LNCaP clone FGC (cell line): ENCODE data around the gene CDCA7.
"Not testable (repeated sequence)": the region's sequence is repeated elsewhere in the genome, so short reads cannot be mapped to it uniquely, and the experiment has no call there.

Experiments used
- DNase-seq: peaks from one replicate; pipeline ENCODE4 v3.0.0-alpha.2; 2011; ENCODE audit warnings: low read depth
- H3K4me3 ChIP-seq: 2 replicates; pipeline ENCODE4 v1.5.1; 2011; ENCODE audit warnings: mild to moderate bottlenecking, low read depth, low read length, control low read depth
- TF ChIP-seq, protein P1 (sequence below): IDR thresholded peaks from 2 replicates; pipeline ENCODE4 v1.5.1; 2012; ENCODE audit warnings: mild to moderate bottlenecking; ENCODE audit not compliant: control insufficient read depth, insufficient read depth; ENCODE audit errors: extremely low read depth

CDCA7 gene

DNA sequence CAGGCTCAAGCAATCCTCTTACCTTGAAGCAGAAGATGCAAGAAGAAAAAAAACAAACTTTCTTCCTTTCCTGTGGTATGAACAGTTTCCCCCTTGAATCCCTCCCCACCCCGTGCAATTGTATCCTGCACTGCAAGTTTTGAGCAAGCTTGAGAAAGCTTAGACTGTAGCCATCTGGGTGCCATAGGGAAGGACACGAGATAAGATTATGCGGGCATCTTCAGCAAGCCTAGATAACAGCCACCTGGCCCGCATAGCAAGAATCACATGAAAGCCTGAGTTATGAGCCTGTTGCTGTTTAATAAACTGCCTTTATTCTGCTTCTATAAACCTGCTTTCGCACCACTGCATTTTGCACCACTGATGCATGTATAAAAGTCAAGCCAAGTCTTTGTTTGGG is 27.3 kb upstream of the CDCA7 start:
- no peak for DNase-seq
- TF ChIP-seq, protein P1, sequence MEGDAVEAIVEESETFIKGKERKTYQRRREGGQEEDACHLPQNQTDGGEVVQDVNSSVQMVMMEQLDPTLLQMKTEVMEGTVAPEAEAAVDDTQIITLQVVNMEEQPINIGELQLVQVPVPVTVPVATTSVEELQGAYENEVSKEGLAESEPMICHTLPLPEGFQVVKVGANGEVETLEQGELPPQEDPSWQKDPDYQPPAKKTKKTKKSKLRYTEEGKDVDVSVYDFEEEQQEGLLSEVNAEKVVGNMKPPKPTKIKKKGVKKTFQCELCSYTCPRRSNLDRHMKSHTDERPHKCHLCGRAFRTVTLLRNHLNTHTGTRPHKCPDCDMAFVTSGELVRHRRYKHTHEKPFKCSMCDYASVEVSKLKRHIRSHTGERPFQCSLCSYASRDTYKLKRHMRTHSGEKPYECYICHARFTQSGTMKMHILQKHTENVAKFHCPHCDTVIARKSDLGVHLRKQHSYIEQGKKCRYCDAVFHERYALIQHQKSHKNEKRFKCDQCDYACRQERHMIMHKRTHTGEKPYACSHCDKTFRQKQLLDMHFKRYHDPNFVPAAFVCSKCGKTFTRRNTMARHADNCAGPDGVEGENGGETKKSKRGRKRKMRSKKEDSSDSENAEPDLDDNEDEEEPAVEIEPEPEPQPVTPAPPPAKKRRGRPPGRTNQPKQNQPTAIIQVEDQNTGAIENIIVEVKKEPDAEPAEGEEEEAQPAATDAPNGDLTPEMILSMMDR, result no peak
- no peak overlapping the region for H3K4me3 ChIP-seq

DNA sequence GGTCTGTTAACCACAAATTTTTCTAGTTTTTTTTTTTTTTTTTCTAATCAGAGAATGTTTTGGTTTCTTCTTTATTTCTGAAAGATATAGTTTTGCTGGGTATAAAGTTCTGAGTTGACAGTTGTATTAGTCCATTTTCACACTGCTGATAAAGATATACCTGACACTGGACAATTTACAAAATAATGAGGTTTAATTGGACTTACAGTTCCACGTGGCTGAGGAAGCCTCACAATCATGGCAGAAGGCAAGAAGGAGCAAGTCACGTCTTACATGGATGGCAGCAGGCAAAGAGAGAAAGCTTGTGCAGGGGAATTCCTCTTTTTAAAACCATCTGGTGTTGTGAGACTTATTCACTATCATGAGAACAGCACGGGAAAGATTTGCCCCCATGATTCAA is 21.7 kb upstream of the CDCA7 start:
- H3K4me3 ChIP-seq, DNase-seq: not testable (repeated sequence)

DNA sequence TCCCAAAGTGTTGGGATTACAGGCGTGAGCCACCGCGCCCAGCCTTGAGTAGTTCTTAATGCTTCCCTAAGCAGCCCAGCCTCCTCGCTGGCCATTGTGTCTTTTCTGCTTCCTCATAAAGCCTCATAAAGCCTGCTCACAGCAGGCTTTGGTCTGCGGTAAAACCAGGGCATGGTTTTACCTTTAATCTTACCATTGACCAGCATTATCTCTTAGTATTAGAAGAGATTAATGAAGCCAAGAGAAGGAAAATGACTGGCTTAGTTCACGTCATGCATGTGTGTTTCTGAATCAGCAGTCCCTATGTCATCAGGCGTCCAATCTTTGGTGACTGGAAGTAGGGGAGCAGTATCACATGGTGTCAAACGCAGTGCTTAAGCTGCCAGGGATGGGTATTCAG is 14.9 kb upstream of the CDCA7 start:
- TF ChIP-seq, protein P1, result no peak
- no peak for DNase-seq
- no peak overlapping the region for H3K4me3 ChIP-seq

DNA sequence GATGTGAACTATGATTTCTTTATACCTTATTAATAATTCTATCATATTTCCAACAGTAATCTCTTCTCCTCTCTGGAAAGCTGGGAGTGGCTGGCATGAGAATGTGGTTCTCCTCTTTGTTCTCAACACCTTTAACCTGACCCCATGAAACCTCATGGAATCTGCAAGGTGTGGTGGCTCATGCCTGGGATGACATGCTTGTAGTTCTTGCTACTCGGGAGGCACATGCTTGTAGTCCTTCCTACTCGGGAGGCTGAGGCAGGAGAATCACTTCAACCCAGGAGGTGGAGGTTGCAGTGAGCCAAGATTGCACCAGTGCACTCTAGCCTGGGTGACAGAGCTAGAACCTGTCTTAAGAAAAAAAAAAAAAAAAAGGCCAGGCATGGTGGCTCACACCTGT is 10.8 kb upstream of the CDCA7 start:
- TF ChIP-seq, protein P1, result no peak
- DNase-seq, result no peak

DNA sequence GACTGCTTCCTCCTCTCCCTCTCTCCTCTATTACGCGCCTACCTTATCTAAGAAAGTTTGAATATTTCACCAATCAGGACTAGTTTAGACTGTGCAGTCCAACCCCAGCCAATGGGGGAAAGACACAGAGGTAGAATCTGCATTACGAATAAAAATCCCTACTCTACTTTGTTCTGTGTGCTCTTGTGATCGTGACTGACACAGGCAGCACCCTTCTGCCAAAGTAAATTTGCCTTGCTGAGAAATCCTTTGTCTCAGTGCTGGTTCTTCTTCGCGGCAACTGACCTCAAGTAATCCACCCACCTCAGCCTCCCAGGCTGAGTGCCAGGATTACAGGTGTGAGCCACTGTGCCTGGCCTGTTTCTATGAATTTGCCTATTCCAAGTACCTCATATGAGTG is 8.6 kb upstream of the CDCA7 start:
- DNase-seq, result no peak
- no peak overlapping the region for H3K4me3 ChIP-seq
- TF ChIP-seq, protein P1, result no peak

More for the DNA sequence above, 10.8 kb upstream of the CDCA7 start:
- H3K4me3 ChIP-seq, result no peak overlapping the region

DNA sequence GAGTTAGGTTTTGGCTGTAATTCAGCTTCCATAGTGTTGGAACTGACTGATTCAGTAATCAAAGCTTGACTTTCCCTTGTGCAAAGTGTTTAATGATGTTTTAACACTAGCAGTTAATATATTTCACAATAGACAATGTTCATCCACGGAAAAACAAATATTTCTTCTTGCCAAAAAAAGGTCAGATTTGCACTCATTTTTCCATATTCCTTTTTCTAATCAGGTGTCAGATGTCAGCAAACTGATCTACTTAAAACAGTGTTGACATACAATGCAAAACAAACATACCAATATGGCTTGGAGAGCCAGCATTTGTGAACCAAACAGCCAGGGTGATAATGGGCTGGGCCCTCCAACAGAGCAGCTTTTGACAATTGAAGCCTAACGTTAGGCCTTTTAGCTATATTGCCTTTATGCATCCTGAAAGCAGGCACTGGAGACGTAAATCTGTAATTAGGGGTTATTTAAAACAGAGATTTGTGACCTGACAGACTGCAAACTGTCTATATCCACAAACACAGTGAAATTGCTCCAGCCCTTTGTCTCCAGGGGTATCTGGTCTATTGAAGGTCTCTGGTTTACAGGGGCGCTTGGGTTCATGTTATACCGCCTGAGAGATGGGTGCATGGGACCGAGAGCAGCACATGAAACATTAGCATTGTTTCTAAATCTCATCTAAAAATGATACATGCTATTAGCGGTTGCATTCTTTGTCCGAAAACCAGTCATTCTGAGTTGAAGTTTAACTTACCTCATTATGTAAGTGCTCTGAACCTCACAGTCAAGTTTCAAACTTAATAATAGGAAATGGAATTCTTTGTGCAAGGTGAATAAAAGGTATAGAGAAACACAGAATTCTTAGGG is 7.1 kb upstream of the CDCA7 start:
- no peak overlapping the region for H3K4me3 ChIP-seq
- peak; percentile 25 for DNase-seq
- TF ChIP-seq, protein P1, result no peak

DNA sequence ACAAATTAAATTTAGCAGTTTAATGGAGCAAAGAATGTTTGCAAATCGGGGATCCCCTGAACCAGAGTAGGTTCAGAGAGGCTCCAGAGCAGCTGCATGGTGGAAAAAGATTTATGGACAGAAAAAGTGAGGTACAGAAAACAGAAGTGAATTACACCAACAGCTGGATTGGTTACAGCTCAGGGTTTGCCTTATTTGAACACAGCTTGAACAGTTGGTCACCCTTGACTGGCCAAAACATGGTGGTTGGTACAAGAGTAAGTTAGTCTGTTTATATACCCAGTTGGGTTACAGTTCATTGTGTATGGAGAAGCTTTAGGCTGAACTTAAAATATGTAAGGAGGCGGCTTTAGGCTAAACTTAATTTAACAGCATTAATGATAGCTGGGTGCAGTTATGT is 5.4 kb upstream of the CDCA7 start:
- H3K4me3 ChIP-seq, result no peak overlapping the region
- DNase-seq, result no peak
- TF ChIP-seq, protein P1, result no peak
